ENCODE data around the gene NFKBIE. TPM values are rescaled to one million over a fixed set of nuclear protein-coding genes. Genes with fewer than 3 reads are reported as not detected.
A peak's percentile ranks its signal among the peaks of the same experiment; 100 is the strongest.

The NFKBIE gene
- total RNA-seq, 2 experiments from 2014 or later, result 17.2 to 19.9 TPM

GRCh38 chr6:44249082-44249748 is 16.1 kb downstream of the NFKBIE start:
- CTCF ChIA-PET, result interaction anchor here (0.7 to 4.9 kb wide), 2 partner anchors 7 to 29 kb away, joined by 3 to 40 read pairs; partner anchors contain the start of gene SLC35B2
- POLR2A ChIA-PET, result interaction anchor here (0.6 to 1.1 kb wide), 3 partner anchors 15 to 822 kb away, joined by 4 to 5 read pairs (median 5); partner anchors contain the start of gene ABCC10
- H3K4me1 Mint-ChIP-seq, result peaks cover 56% of the 10 kb centered on the region
- H3K27ac Mint-ChIP-seq, result peak overlapping the region; percentile 99
- intact Hi-C loops (cut with DNase I, micrococcal nuclease), result loop anchor here (5.0 to 10.0 kb wide), 4 partner anchors 477 to 1126 kb away; partner anchors contain the start of genes POLH (in 1 of the 2), POLR1C (in 1 of the 2), SUPT3H (in 1 of the 2) and VEGFA (in 1 of the 2)
- H3K27me3 Mint-ChIP-seq, result no peaks in the 10 kb centered on the region
- no peak for DNase-seq
- H3K9me3 Mint-ChIP-seq (ENCODE audit: low read depth), result no peaks in the 10 kb centered on the region
- no peak for ATAC-seq
- H3K4me3 Mint-ChIP-seq, result peak overlapping the region; percentile 97
- H3K36me3 Mint-ChIP-seq (ENCODE audit: low read depth), result peaks cover 73% of the 10 kb centered on the region

DNA sequence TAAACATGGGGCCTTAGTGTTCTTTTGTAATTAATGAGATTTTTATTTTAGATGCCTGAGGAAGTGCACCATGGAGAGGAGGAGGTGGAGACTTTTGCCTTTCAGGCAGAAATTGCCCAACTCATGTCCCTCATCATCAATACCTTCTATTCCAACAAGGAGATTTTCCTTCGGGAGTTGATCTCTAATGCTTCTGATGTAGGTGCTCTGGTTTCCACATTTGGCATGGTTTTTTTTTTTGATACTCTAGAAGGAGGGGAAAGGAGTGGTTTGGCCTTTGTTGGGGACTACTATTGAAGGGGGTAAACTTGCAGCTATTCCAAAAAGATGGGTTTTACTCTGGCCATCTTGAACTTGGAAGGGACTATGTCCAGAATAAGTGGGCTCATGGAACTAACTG is 16.8 kb downstream of the NFKBIE start:
- DNase-seq (no peak), ATAC-seq (no peak)
- Mint-ChIP-seq H3K27me3 (no peaks in the 10 kb centered on the region), H3K27ac (peak overlapping the region; percentile 99), H3K4me3 (peak overlapping the region; percentile 97), H3K4me1 (peaks cover 53% of the 10 kb centered on the region), H3K9me3 (ENCODE audit: low read depth) (no peaks in the 10 kb centered on the region), H3K36me3 (ENCODE audit: low read depth) (peaks cover 68% of the 10 kb centered on the region)
- CTCF ChIA-PET, result interaction anchor here (0.7 to 4.9 kb wide), 3 partner anchors 8 to 76 kb away, joined by 3 to 40 read pairs (median 3); partner anchors contain the start of gene SLC35B2
- intact Hi-C loops (cut with DNase I, micrococcal nuclease), result loop anchor here (5.0 to 10.0 kb wide), 4 partner anchors 476 to 1126 kb away; partner anchors contain the start of genes POLH (in 1 of the 2), POLR1C (in 1 of the 2), SUPT3H (in 1 of the 2) and VEGFA (in 1 of the 2)
- POLR2A ChIA-PET, result interaction anchor here (1.1 to 5.0 kb wide), 3 partner anchors 8 to 25 kb away, joined by 5 to 70 read pairs (median 55); partner anchors contain the start of genes SLC29A1 and SLC35B2

DNA sequence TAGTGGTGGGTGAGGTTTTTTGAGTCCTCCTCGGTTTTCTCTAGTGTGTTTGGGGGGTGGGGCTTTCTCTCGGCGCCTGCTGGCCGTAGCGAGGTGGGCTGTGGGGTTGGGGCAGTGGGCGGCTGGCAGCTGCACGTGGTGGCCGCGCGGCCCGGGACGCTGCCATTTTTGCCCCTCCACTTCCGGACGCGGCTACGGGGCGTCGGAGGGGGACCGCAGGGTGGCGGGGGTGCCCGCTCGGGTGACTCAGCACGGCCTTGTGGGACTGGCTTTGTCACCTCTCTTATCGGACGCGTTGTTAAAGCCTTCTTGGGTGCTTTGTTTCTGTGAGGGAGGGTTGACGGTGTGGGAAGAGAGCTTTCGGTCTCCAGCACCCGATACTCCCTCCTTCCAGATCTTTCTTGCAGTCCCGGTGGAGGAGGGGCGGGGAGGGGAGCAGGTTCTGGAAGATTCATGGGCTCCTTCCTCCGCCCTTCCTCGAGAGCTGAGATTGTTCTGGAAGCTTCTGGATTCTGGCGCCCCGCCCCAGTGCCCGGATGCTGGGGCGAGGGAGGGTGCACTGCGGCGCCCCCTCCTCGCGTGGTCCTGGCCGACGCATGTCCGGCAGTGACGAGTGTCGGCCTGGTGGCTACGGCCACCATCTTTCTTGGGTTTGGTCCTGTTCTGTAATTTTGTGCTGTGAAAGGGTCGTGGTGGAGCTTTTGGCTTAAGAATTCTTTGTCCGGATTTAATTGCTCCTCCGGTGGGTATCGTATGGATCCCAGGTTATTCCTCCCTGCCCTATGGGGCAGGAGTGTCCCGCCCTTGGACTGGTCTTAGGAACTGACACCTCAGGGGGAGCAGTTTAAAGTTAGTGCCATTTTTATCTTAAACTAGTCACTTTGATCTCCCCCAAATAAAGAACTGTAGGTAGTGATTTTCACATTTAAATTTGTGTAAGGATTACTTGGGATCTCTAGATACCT is 17.7 kb downstream of the NFKBIE start:
- peak overlapping the region; percentile 99 for H3K27ac Mint-ChIP-seq
- H3K4me3 Mint-ChIP-seq, result peak overlapping the region; percentile 97
- no peaks in the 10 kb centered on the region for H3K27me3 Mint-ChIP-seq
- DNase-seq, result peak; percentile 94
- POLR2A ChIA-PET, result interaction anchor here (0.6 to 5.0 kb wide), 13 partner anchors 9 to 1195 kb away, joined by 3 to 70 read pairs (median 8); partner anchors contain the start of genes CDC5L, GTPBP2, SLC29A1 and SLC35B2
- peaks cover 44% of the 10 kb centered on the region for H3K4me1 Mint-ChIP-seq
- peaks cover 59% of the 10 kb centered on the region for H3K36me3 Mint-ChIP-seq (ENCODE audit: low read depth)
- peak; percentile 52 for ATAC-seq
- intact Hi-C loops (cut with DNase I, micrococcal nuclease), result loop anchor here (1.0 to 10.0 kb wide), 11 partner anchors 10 to 1127 kb away; partner anchors contain the start of genes SLC35B2 (in 2 of the 2), VEGFA (in 2 of the 2), CDC5L (in 1 of the 2) and MRPL14 (in 1 of the 2)
- no peaks in the 10 kb centered on the region for H3K9me3 Mint-ChIP-seq (ENCODE audit: low read depth)
- CTCF ChIA-PET, result interaction anchor here (0.6 to 4.9 kb wide), 7 partner anchors 9 to 474 kb away, joined by 3 to 40 read pairs (median 4); partner anchors contain the start of gene SLC35B2

- ChIA-PET CTCF (interaction anchor here (0.6 to 4.9 kb wide), 8 partner anchors 9 to 473 kb away, joined by 3 to 40 read pairs (median 5); partner anchors contain the start of gene SLC35B2), POLR2A (interaction anchor here (0.6 to 5.0 kb wide), 16 partner anchors 9 to 617 kb away, joined by 3 to 70 read pairs (median 6); partner anchors contain the start of genes CAPN11, CDC5L, GTPBP2 and SLC29A1)
- Mint-ChIP-seq H3K4me1 (peaks cover 44% of the 10 kb centered on the region), H3K9me3 (ENCODE audit: low read depth) (no peaks in the 10 kb centered on the region), H3K27me3 (no peaks in the 10 kb centered on the region), H3K27ac (peak within 1 kb of the TSS; percentile 99), H3K36me3 (ENCODE audit: low read depth) (peaks cover 50% of the 10 kb centered on the region), H3K4me3 (peak within 1 kb of the TSS; percentile 97)
- peak; percentile 98 for DNase-seq
- intact Hi-C loops (cut with DNase I, micrococcal nuclease), result loop anchor here (1.0 to 10.0 kb wide), 16 partner anchors 8 to 1128 kb away; partner anchors contain the start of genes MRPL14 (in 2 of the 2), NFKBIE (in 2 of the 2), SLC35B2 (in 2 of the 2) and TMEM63B (in 2 of the 2)
- ATAC-seq, result peak; percentile 86
Observed at GRCh38 chr6:44246663-44247337, 18.6 kb downstream of the NFKBIE start, which contains the start of gene HSP90AB1. Gene HSP90AB1 (plus strand): TSS chr6:44247101. CDS start chr6:44248630, 1,529 bp downstream.

DNA sequence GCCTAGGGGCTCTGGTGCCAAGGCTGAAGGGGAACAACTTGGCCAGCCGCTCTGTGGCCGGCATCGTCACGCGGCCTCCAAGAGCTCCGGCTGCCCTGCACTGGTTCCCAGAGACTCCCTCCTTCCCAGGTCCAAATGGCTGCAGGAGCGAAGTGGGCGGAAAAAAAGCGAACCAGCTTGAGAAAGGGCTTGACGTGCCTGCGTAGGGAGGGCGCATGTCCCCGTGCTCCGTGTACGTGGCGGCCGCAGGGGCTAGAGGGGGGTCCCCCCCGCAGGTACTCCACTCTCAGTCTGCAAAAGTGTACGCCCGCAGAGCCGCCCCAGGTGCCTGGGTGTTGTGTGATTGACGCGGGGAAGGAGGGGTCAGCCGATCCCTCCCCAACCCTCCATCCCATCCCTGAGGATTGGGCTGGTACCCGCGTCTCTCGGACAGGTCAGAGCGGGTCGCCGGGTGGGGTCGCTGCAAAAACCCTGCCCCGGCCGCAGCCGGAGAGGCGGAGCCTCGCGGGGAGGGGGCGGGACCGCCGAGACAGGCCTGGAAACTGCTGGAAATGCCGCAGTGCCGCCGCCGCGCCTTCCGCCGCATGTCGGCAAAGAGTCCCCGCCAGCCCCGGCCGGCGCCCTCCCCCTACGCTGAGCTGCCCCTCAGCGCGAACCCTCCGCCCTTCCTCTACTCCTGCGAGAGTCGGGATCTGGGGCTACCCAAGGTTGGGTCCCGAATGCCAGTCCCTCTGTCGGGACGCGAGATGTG is 19.3 kb downstream of the NFKBIE start:
- H3K27me3 Mint-ChIP-seq, result no peaks in the 10 kb centered on the region
- H3K27ac Mint-ChIP-seq, result peak overlapping the region; percentile 99
- peaks cover 43% of the 10 kb centered on the region for H3K36me3 Mint-ChIP-seq (ENCODE audit: low read depth)
- H3K9me3 Mint-ChIP-seq (ENCODE audit: low read depth), result no peaks in the 10 kb centered on the region
- intact Hi-C loops (cut with DNase I, micrococcal nuclease), result loop anchor here (1.0 to 10.0 kb wide), 13 partner anchors 8 to 1129 kb away; partner anchors contain the start of genes MRPL14 (in 2 of the 2), TMEM63B (in 2 of the 2), VEGFA (in 2 of the 2) and GTPBP2 (in 1 of the 2)
- peak overlapping the region; percentile 97 for H3K4me3 Mint-ChIP-seq
- CTCF ChIA-PET, result interaction anchor here (1.1 to 4.9 kb wide), 8 partner anchors 9 to 89 kb away, joined by 3 to 40 read pairs (median 6); partner anchors contain the start of genes SLC29A1 and SLC35B2
- peaks cover 37% of the 10 kb centered on the region for H3K4me1 Mint-ChIP-seq
- peak; percentile 92 for DNase-seq
- POLR2A ChIA-PET, result interaction anchor here (0.6 to 5.0 kb wide), 16 partner anchors 8 to 617 kb away, joined by 3 to 70 read pairs (median 6); partner anchors contain the start of genes CAPN11, CDC5L, GTPBP2 and SLC29A1
- peak; percentile 47 for ATAC-seq

GRCh38 chr6:44245391-44245911 is 19.9 kb downstream of the NFKBIE start:
- no peak for ATAC-seq
- peaks cover 31% of the 10 kb centered on the region for H3K4me1 Mint-ChIP-seq
- CTCF ChIA-PET, result interaction anchor here (1.2 to 4.9 kb wide), 5 partner anchors 8 to 88 kb away, joined by 4 to 40 read pairs (median 5); partner anchors contain the start of genes SLC29A1 and SLC35B2
- peaks cover 37% of the 10 kb centered on the region for H3K36me3 Mint-ChIP-seq (ENCODE audit: low read depth)
- intact Hi-C loops (cut with DNase I, micrococcal nuclease), result loop anchor here (5.0 to 10.0 kb wide), 4 partner anchors 473 to 1129 kb away; partner anchors contain the start of genes POLH (in 1 of the 2), POLR1C (in 1 of the 2), SUPT3H (in 1 of the 2) and VEGFA (in 1 of the 2)
- H3K27ac Mint-ChIP-seq, result peak overlapping the region; percentile 99
- H3K27me3 Mint-ChIP-seq, result no peaks in the 10 kb centered on the region
- peak overlapping the region; percentile 97 for H3K4me3 Mint-ChIP-seq
- no peak for DNase-seq
- POLR2A ChIA-PET, result interaction anchor here (3.6 to 5.0 kb wide), 2 partner anchors 11 to 22 kb away, joined by 55 to 70 read pairs; partner anchors contain the start of genes SLC29A1 and SLC35B2
- H3K9me3 Mint-ChIP-seq (ENCODE audit: low read depth), result no peaks in the 10 kb centered on the region

DNA sequence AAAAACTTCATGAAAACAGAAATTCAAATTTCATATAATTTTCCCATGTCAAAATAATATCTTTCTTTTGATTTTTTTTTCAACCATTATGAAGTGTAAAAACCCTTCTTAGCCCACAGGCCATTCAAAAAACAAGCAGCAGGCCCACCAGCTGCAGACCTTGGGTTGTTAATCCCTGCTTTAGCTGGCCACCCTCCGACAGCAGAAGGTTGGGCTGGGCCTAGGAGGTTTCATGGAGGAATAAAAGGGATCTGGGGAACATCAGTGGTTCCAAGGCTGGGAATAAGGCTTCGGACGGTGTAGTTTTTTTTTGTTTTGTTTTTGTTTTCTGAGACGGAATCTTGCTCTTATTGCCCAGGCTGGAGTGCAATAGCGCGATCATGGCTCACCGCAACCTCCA is 22.0 kb downstream of the NFKBIE start:
- peaks cover 16% of the 10 kb centered on the region for H3K36me3 Mint-ChIP-seq (ENCODE audit: low read depth)
- ChIA-PET CTCF (interaction anchor here (1.3 to 1.8 kb wide), 2 partner anchors 13 to 19 kb away, joined by 3 to 4 read pairs; no protein-coding TSS in a partner anchor), POLR2A (interaction anchor here (0.5 kb wide), 1 partner anchor 101 kb away, joined by 4 read pairs; no protein-coding TSS in a partner anchor)
- H3K27me3 Mint-ChIP-seq, result no peaks in the 10 kb centered on the region
- intact Hi-C loops (cut with DNase I, micrococcal nuclease), result loop anchor here in 1 of 2 experiments (10.0 kb wide), 1 partner anchor 1131 kb away; the partner anchor contains the start of gene SUPT3H
- H3K27ac Mint-ChIP-seq, result no peak overlapping the region
- no peaks in the 10 kb centered on the region for H3K9me3 Mint-ChIP-seq (ENCODE audit: low read depth)
- no peak for ATAC-seq
- no peak overlapping the region for H3K4me3 Mint-ChIP-seq
- H3K4me1 Mint-ChIP-seq, result peaks cover 24% of the 10 kb centered on the region
- DNase-seq, result no peak

GRCh38 chr6:44238687-44239350 is 26.5 kb downstream of the NFKBIE start:
- intact Hi-C loops (cut with DNase I, micrococcal nuclease), result loop anchor here (1.0 to 5.0 kb wide), 7 partner anchors 7 to 148 kb away; partner anchors contain the start of genes CDC5L (in 1 of the 2), MRPL14 (in 1 of the 2), NFKBIE (in 1 of the 2) and SLC29A1 (in 1 of the 2)
- Mint-ChIP-seq H3K27me3 (no peaks in the 10 kb centered on the region), H3K27ac (peak overlapping the region; percentile 94), H3K36me3 (ENCODE audit: low read depth) (peaks cover 2% of the 10 kb centered on the region), H3K9me3 (ENCODE audit: low read depth) (no peaks in the 10 kb centered on the region), H3K4me1 (peaks cover 31% of the 10 kb centered on the region), H3K4me3 (peak overlapping the region; percentile 75)
- DNase-seq (no peak), ATAC-seq (no peak)
- ChIA-PET POLR2A (interaction anchor here (0.7 to 1.8 kb wide), 2 partner anchors 8 to 33 kb away, joined by 3 to 15 read pairs; partner anchors contain the start of gene HSP90AB1), CTCF (interaction anchor here (0.7 kb wide), 1 partner anchor 18 kb away, joined by 3 read pairs; no protein-coding TSS in a partner anchor)

Measured in activated CD4-positive, alpha-beta T cell treated with anti-CD3 and anti-CD28 coated beads for 36 hours (primary cell).